ENCODE data around the gene SLC7A9. TPM values are rescaled to one million over a fixed set of nuclear protein-coding genes. Genes with fewer than 3 reads are reported as not detected.

Gene SLC7A9
- total RNA-seq, 4 donors from 2014 or later = 0.33 to 0.78 (median 0.52) TPM; not detected in 1

- Histone ChIP-seq H3K4me3 (no peak overlapping the region), H3K36me3 (peaks cover 35 to 68% (median 45%) of the 10 kb centered on the region in 4 donors), H3K27ac (replicated peaks in 1 of 4) (no peak overlapping the region), H3K9me3 (peaks cover 0 to 9% (median 8%) of the 10 kb centered on the region in 4 donors), H3K4me1 (no peaks in the 10 kb centered on the region), H3K27me3 (no peaks in the 10 kb centered on the region)
- DNase-seq (ENCODE audit: extremely low spot score) = no peak
- intact Hi-C loops (cut with DNase I) = no loop called here
- TF ChIP-seq POLR2A (IDR thresholded peaks at IDR 0.05; ENCODE audit: low read depth) (no peak), CTCF (IDR thresholded peaks at IDR 0.05) (no peak), POLR2AphosphoS5 (IDR thresholded peaks at IDR 0.05) (no peak), EP300 (IDR thresholded peaks at IDR 0.05) (no peak)
Observed at GRCh38 chr19:32909257-32909656, 39.7 kb upstream of the SLC7A9 start.

GRCh38 chr19:32908641-32909190, 39.1 kb upstream of the SLC7A9 start:
- Histone ChIP-seq H3K27me3 (no peaks in the 10 kb centered on the region), H3K4me1 (no peaks in the 10 kb centered on the region), H3K4me3 (no peak overlapping the region), H3K27ac (replicated peaks in 1 of 4) (no peak overlapping the region), H3K9me3 (peaks cover 0 to 9% (median 8%) of the 10 kb centered on the region in 4 donors), H3K36me3 (peaks cover 33 to 62% (median 45%) of the 10 kb centered on the region in 4 donors)
- TF ChIP-seq POLR2AphosphoS5 (IDR thresholded peaks at IDR 0.05) = no peak
- TF ChIP-seq POLR2A (IDR thresholded peaks at IDR 0.05; ENCODE audit: low read depth) = no peak
- no peak for TF ChIP-seq CTCF (IDR thresholded peaks at IDR 0.05)
- no peak for TF ChIP-seq EP300 (IDR thresholded peaks at IDR 0.05)
- no peak for DNase-seq (ENCODE audit: extremely low spot score)
- WGBS = 93% methylated on average over 7 of the region's 7 CpGs
- intact Hi-C loops (cut with DNase I) = no loop called here

- no peak for DNase-seq (ENCODE audit: extremely low spot score)
- Histone ChIP-seq H3K27me3 (no peaks in the 10 kb centered on the region), H3K36me3 (peaks cover 42 to 66% (median 56%) of the 10 kb centered on the region in 4 donors), H3K4me3 (no peak overlapping the region), H3K4me1 (no peaks in the 10 kb centered on the region), H3K27ac (replicated peaks in 1 of 4) (no peak overlapping the region), H3K9me3 (peaks cover 0 to 9% (median 8%) of the 10 kb centered on the region in 4 donors)
- WGBS = 86% methylated on average over 7 of the region's 7 CpGs
- TF ChIP-seq EP300 (IDR thresholded peaks at IDR 0.05) (no peak), POLR2AphosphoS5 (IDR thresholded peaks at IDR 0.05) (no peak), CTCF (IDR thresholded peaks at IDR 0.05) (no peak), POLR2A (IDR thresholded peaks at IDR 0.05; ENCODE audit: low read depth) (no peak)
- intact Hi-C loops (cut with DNase I) = no loop called here
Observed at GRCh38 chr19:32902448-32902847, 32.9 kb upstream of the SLC7A9 start.

- peaks cover 0 to 9% (median 8%) of the 10 kb centered on the region in 4 donors for H3K9me3 ChIP-seq
- intact Hi-C loops (cut with DNase I) = no loop called here
- no peak for TF ChIP-seq EP300 (IDR thresholded peaks at IDR 0.05)
- no peak for TF ChIP-seq POLR2AphosphoS5 (IDR thresholded peaks at IDR 0.05)
- no peak for TF ChIP-seq CTCF (IDR thresholded peaks at IDR 0.05)
- no peak for TF ChIP-seq POLR2A (IDR thresholded peaks at IDR 0.05; ENCODE audit: low read depth)
- H3K27ac ChIP-seq (replicated peaks in 1 of 4) = no peak overlapping the region
- H3K36me3 ChIP-seq = peaks cover 38 to 67% (median 51%) of the 10 kb centered on the region in 4 donors
- H3K4me3 ChIP-seq = no peak overlapping the region
- DNase-seq (ENCODE audit: extremely low spot score) = no peak
- WGBS = 88% methylated on average over 5 of the region's 5 CpGs
- no peaks in the 10 kb centered on the region for H3K4me1 ChIP-seq
- no peaks in the 10 kb centered on the region for H3K27me3 ChIP-seq
Observed at GRCh38 chr19:32901504-32902161, 32.1 kb upstream of the SLC7A9 start.

Measured in esophagus muscularis mucosa (tissue), 4 donors.